Stimulated activated CD8-positive, alpha-beta memory T cell treated with anti-CD3 and anti-CD28 coated beads, Interleukin-4, amount 100 ng/mL, for 24 hours (primary cell): Measurements from ENCODE around the gene DDN.

Experiments used
- DNase-seq: peaks from one replicate; pipeline ENCODE4 v3.0.0-alpha.2; 2020; ENCODE audit warnings: low read depth

DDN gene

DNA sequence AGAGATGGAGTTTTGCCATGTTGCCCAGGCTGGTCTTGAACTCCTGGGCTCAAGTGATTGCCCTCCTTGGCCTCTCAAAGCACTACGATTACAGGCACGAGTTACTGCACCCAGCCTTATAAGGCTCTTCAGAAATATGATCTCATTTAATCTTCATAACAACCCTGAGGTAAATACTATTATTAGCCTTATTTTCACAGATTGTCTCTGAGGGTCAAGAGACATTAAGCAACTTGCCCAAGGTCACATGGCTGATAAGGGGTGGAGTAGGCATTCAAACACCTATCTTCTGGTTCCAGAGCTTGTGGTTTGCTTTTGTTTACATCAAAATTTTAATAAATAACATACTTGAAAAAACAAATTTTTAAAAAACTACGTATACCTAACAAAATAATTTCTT lies 14.3 kb upstream of the DDN start:
- no peak for DNase-seq

DNA sequence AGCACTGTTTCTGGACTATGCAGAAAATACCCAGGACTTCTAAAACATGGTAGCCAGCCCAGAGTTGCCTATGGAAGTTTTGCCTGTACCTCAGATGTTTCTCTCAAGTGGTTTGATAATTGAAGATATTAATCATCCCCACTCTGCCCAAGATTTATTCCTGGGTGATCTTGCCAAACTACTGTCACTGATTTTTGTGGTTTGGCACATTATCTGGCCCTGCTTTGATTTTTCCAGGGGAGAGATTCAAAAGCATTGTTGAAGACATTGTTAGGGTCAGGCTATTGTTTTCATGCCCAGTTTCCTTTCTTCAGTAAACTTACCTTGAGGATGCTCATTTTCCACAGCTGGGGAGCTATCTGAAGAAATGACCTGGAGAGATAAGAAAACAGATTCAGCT lies 13.6 kb upstream of the DDN start:
- no peak for DNase-seq

DNA sequence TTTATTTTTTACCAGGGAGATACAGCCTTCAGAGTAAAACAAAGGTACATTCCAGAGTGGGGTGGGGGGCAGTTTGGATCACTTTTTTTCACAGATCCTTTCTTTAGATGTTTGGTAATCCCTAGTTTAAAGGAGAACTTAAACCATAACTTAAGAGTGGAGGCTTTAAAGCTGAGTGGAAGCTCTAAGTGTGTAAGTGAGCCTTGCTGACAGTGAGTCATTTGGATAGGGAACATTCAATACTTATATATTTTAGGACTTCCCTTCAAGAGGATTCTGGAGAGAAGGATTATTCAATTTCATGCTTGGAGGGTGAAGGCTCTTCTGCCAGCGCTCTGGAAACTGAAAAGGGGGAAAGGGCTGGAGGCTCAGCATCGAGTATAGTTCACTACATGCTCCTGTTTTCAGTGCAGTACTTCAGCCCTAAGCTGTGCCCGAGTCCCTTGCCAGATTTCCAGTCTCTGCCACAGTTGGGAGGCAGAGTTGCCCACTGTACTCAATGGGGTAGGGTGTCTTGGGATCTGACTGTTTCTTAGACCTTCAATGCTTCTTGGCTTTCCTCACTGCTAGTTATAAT lies 11.0 kb upstream of the DDN start:
- no peak for DNase-seq

DNA sequence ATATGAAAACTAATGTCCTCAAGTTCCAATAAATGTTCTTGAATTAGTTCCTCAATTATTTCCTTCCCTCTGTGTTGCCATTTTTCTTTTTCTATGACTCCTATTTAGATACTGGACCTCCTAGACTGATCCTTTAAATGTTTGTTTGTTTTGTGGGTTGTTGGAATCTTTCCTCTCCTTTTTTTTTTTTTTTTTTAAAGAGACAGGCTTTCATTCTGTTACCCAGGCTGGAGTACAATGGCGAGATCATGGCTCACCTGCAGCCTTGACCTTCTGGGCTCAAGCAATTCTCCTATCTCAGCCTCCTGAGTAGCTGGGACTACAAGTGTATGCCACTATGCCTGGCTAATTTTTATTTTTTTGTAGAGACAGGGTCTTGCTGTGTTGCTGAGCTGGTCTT lies 9.8 kb upstream of the DDN start:
- no peak for DNase-seq

DNA sequence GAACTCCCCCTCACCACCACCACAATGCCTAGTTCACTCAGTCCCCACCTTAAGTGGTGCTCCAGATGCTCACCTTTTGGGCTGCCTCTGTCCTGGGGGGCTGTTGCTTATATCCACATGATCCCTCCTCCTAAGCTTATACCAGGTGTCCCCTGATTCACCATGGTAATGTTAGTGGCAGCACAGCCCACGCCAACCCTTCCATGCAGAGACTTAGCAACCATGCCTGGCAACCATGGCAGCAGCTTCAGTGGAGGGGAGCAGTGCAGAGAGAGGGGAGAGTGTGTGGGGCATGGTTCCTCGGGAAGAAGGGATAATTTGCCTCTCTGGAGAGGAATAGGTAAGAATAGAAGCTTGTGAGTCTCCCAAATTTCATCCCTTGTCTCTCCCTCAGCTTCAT lies 1.2 kb upstream of the DDN start:
- no peak for DNase-seq

DNA sequence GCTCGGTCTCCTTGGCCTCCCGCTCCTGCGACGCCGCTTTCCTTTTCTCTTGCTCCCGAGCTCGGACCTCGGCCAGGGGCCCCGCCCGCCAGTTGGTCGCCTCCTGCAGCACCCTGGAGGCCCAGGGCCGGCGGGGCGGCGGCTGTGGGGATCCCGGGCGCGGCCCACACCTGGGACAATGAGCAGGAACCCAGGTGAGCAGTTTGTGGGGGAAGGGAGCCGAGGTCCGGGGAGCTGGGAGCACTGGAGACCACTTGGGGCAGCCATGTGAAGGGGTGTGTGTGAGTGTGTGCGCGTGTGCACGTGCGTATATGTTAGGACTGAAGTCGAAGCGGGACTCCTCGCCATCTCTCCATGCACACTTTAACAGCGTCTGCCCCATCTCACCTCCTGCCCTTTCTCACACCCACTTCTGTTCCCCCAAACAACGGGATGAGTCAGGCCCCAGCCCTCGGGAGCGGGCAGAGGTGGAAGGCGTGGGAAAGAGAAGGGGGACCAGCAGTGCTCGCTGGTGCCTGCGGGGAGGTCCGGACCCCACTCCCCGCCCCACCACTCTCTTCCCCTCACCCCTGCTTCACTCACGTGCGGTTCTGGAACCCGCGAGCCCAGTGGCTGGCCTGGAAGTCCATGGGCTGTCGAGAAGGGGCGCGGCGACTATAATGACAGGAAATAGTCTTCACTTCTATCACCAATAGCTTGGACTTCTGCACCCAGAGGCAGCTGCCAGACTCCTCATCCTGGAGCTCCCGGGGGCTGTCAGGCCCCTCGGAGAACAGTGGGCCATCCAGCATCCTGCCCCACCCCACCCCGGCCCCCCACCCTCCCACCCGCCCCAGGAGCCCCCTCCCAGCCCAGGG lies 450 bp downstream of the DDN start:
- no peak for DNase-seq

DNA sequence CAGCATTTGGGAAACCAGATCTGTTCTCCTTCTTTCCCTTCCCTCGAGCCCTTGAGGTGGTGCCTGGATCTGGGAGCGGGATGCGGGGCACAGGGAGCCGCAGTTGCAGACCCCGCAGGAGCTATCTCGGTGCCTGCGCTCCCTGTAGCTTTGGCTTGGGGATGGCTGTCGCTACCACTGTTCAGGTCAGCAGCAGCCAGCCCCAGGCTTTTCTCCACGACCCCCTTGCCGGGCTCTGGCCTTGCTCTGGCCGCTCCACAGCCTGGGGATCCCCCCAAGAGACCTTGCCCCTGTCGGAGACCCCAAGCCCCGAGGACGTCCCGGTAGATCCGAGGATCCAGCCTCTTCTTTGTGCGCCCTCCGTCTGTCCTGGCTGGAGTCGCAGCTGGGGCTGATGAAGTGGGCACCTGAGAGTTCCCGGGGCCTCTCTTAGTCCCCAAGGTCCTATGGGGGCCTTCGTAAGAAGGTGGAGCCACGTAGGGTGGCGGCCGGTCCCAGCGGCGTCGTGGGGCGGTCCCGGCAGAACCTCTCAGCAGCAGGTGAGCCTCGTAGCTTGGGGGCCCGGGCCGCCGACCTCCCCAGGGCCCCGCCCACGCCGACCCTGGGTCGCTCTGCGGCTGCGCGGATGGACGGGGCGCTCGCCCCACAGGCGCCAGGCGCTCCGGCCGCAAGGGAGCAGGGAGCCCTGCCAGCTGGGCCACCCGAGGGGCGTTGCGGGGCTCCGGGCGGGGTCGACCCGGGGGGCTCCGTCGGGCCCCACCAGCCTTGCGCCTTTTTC lies 1.3 kb downstream of the DDN start:
- no peak for DNase-seq

DNA sequence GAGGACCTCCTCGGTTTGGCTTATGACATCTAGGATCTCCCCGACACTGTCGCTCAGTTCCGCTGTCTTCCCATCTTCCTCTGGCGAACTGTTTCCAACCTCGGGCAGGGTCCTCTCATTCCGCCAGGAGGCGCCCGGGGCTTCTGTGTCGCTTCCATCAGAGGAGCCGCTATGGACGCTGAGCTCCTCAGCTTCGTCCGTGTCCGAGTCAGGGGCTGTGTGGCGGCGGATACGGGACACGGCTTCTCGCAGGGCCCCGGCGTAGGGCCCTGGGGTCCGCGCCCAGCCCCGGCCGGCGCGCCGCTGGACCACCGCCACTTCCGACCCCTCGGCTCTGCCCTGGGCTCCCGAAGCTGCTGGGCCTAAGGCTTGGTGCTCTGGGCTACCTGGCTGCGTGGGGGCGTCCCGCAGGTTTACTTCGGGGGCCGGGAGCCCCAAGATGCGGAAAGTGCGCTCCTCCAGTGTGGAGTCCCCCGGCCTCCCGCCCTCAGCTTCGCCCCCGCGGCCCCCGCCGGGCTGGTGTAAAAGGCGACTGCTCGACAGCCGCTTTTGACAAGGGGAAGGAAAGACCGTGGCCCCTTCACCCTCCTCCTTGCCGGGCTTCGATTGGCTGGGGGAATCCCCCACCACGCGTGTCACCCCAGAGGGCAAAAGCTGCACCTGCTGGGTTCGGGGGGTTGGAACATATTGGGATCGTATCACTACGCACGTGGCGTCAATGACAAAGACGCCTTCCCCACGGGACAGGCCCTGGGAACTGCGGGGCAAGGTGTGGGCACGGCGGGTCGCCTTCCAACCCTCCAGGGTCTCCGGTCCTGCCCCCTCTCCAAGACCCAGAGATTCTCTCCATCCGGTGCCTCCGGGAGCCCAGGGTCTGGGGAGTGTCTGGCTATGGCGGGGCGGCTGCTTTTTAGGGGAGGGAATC lies 2.1 kb downstream of the DDN start:
- peak; percentile 27 for DNase-seq

DNA sequence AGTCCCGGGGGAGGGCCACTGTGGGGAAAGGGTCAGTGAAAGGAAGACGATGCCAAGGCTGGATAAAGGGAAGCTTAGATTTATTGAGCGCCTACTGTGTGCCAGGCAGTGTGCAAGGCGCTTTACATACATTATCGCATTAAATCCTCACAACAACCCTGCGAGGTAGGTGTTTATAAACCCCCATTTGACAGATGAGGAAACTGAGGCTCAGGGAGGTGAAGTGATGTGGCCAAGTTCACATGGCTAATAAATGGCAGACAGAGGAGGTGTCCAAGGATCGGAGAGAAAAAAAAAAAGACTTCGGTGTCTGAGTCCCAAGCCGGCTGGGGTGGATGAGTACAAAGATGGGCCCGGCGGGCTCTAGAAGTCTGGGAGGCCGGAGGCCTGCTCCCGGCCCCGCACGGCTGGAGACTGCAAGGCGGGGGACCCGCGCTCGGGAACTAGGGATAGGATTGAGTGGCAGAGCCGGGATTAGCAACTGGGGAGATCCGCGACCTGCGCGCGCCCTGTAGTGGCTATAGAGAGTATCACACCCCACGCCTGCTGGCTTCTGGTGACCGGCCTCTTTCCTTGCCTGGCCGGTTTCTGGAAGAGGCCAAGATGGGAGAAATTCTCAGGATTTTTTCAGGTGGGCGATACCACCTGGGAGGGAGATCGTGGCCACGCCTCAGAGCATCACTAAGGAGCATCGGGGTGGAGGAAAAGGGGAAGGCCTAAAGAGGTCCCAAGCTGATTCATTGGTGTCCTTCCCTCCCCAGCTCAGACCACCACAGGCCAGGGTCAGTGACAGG lies 3.9 kb downstream of the DDN start:
- no peak for DNase-seq

DNA sequence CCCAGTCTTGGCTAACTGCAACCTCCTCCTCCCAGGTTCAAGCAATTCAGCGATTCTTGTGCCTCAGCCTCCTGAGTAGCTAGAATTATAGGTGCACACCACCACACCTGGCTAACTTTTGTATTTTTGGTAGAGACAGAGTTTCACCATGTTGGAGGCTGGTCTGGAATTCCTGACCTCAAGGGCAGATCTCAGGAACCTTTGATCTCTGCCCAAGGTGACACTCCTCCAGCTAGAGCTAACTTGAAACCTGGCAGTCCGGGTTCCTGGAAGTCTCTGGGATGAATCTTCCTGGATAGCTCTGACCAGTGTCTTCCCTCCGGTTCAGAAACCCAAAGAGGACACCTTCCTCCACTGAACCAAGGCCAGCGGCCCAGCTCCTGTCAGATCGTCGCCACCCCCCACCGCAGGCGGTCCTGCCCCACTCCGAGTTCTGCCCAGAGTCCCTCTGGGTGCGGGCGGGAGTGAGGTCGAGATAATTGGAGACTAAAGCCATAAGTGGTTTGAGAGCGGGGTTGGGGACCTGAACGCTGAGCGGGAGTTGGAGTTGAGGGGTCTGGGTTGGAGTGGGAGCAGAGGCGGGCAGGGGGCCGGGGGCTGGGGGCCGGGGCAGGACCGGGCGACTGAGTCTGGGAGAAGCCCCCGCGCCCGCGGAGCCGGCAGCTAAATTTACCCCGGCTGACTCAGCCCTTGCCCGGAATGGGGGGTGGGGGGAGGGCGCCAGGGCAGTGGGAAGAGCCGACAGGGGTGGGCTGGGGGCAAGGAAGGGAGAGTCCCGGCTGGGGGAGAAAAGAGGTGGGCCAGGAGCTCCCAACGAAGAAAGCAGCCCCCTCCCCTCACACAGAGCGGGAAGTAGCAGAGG lies 4.7 kb downstream of the DDN start:
- no peak for DNase-seq

DNA sequence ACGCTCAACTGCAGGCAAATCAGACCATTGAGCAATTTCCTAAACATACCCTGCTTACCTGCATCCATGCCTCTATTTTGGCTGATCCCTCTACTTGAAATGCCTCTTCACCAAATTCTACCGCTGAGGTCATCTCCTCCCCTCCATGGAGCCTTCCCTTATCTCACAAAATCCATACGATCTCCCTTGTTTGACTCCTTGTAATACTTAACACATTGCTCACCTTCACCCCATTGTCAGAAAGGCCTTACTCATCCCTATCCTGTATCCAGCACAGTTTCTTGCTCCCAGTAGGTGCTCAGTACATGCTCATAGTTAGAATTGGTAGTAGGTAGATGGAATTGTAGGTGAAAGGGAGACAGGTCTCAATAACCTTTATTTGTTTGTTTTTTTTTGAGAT lies 5.4 kb downstream of the DDN start:
- DNase-seq, result no peak

DNA sequence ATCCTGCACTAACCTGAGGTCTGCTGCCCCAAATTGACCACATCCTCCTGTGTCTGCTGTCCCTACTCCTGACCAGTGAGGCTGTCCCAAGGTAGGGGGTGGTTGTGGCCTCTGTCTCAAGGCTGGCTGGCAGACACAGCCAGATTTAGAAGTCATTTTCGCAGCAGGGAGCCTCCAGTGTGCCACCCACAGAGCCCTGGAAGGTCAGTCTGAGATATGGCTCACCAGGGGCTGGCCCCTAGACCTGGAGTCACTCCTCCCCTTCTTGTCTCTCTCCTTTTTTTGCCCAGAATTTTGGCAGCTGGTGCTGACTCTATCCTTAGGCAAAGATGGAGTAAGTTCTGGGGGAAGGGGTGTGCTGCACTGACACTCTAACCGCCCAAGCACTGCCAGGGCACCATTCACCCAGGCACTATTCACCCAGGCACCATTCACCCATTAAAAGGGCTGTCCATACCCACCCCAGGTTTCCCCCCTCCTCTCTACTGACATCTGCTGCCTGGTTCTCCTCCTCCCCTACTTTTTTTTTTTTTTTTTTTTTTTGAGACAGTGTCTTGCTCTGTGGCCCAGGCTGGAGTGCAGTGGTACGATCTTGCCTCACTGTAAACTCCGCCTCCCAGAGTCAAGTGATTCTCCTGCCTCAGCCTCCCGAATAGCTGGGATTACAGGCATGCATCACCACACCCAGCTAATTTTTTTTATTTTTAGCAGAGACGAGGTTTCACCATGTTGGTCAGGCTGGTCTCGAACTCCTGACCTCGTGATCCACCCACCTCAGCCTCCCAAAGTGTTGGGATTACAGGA lies 7.7 kb downstream of the DDN start:
- DNase-seq, result no peak

DNA sequence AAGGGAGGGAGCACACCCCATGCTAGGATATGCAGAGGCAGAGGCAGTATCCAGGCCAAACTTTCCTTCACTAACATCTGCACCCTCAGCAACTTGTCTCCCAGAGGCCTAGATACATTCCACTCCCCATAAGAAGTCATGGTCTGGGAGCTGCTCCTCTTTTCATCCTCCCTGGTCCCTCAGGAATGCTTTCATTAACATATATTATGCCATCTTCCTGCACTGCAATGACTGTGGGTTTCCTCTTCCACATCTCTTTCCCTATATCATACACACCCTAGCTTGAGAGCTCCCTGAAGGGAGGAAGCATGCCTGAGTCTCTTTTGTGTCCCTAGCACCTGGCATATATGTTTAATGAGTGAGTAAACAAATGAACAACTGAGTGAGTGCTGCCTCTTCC lies 8.6 kb downstream of the DDN start:
- DNase-seq, result no peak

DNA sequence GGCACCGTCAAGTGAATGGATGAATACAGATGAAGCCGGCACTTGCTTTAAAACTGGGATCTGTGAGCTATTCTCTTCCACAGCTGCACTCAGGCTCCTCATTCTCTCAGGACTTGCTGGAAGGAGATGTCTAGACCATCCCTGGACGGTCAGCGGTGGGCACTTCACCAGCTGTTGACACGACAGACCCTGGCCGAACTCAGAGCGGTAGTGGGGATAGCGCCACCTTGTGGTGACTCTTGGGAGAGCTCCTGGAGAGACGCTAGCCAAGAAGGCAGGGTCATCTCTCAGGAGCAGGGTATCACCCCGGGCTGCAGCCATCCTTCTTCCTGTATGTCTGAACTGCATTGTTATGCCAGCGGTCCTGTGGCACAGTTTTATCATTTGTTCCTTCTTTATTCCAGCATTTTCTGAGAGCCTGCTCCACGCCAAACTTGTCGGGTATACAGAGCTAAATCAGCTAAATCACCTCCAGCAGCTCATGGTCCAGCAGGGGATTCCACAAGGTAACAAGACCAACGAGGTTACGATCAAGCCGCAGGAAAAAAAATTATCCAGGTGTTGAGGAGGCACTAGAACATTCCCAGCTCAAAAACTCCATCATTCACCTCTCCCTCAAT lies 11.0 kb downstream of the DDN start:
- DNase-seq, result peak; percentile 50

DNA sequence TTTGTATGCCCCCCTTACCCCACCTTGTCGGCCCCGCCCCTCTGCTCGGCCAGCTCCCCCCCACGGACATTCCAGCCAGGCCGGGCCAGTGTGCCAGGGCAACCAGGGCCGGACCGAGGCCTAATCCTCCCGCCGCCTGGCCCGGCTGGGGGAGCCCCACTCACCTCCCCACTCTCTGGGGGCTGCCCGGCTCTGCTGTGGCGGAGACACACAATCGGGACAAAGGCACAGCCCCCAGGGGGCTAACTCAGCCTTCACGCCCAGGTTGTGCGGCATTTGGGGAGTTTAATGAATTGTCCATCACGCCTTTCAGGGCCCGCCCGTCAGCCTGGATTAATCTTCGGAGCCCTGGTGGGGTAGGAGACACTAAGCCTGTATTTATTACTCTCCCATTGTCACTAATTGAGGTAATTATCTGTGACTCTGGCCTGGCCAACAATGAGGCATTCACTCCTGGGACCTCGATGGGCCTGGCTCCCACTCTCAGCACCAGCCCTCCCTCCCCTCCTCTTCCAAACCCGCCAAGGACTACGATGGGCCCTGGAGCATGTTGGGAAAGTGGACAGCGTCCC lies 12.4 kb downstream of the DDN start:
- DNase-seq, result no peak

DNA sequence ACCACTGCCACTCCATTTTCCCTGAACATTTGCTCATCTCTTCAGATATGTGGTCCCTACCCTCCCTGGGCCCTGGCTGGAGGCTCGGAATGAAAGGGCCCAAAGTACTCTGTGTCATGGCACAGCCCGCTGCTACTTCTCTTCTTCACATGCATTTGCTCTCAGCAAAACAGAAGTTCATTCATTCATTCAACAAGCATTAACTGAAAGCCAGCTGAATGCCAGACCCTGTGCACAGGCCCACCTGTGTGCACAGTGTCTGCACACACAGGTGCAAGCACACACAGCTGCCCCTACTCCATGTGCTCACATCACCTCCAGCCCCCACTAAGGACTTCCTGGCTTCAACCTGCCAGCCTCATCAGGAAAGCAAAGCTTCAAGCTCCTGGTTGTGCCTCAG lies 13.3 kb downstream of the DDN start:
- no peak for DNase-seq

DNA sequence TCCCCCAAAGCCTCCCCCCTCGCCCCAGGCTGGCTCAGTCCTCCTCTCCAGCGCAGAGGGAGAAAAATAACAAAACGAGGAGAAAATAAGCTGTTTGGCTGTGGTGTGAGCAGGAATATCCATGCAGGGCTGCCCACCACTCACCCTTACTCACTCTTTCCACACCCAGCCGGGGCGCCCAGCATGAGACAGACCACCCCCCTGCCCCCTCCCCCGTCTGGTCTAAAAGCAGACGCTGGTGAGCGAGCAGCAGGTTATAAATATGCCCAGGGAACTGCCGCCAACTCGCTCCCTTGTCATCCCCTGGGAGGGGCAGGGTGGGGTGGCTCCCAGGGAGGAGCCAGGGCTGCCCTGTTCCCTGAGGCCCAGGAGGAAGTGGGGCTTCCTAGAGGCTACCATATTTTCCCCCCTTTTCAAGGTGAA lies 13.7 kb downstream of the DDN start:
- no peak for DNase-seq

DNA sequence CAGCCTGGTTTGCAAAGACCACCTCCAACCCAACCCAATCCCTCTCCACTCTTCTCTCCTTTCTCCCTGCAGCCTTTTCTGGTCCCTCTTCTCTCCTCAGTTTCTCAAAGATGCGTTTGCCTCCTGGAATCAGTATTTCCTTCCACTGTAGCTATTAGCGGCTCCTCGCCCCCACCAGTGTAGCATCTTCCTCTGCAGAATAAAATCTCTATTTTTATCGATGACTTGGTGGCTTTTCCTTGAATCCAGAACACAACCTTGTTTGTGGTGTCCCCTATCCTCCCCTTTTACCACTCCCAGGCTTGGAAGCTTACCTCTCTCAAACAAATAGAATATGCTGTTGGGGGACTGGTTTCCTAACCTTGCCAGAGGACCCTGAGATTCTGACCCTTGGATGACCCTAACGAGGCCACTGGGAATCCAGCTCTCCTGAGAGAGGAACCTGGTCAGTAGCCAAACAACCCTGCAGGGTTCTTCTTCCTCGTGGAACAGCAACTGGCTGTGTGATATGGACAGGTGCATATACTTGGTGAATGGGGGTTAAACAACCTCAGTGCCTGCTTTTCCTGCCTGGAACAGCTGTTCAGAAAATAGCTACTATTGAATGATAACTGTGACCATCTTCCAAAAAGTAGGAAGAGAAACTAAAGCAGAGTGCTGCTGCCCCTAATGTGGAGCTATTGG lies 16.6 kb downstream of the DDN start:
- no peak for DNase-seq
